HG03571 (cell line): ENCODE results near the gene TRIM41.
"Not testable (repeated sequence)": the region's sequence is repeated elsewhere in the genome, so short reads cannot be mapped to it uniquely, and the experiment has no call there.

Source experiments
- ATAC-seq: cut with Tn5 transposase; IDR thresholded peaks from one replicate; pipeline ENCODE4 v1.9.1; 2021; ENCODE audit not compliant: unreplicated experiment

The TRIM41 gene

GRCh38 chr5:181192337-181193046 is 30.6 kb upstream of the TRIM41 start:
- no peak for ATAC-seq

GRCh38 chr5:181193656-181194055 is 29.4 kb upstream of the TRIM41 start:
- ATAC-seq = no peak

- ATAC-seq = no peak
Measured at GRCh38 chr5:181194489-181195248, 28.4 kb upstream of the TRIM41 start.

GRCh38 chr5:181195249-181195761 is 27.8 kb upstream of the TRIM41 start:
- no peak for ATAC-seq

GRCh38 chr5:181197326-181197951 is 25.6 kb upstream of the TRIM41 start:
- ATAC-seq = no peak

- no peak for ATAC-seq
Measured at GRCh38 chr5:181198106-181198685, 24.9 kb upstream of the TRIM41 start.

GRCh38 chr5:181198905-181199519 is 24.1 kb upstream of the TRIM41 start:
- peak; percentile 67 for ATAC-seq

- no peak for ATAC-seq
Measured at GRCh38 chr5:181199881-181200638, 23.0 kb upstream of the TRIM41 start.

GRCh38 chr5:181200816-181201215 is 22.3 kb upstream of the TRIM41 start:
- no peak for ATAC-seq

- no peak for ATAC-seq
Measured at GRCh38 chr5:181203093-181203711, 19.9 kb upstream of the TRIM41 start.

GRCh38 chr5:181203777-181204112 is 19.3 kb upstream of the TRIM41 start:
- no peak for ATAC-seq

- ATAC-seq = no peak
Measured at GRCh38 chr5:181204113-181204825, 18.8 kb upstream of the TRIM41 start.

GRCh38 chr5:181204826-181205760 is 18.0 kb upstream of the TRIM41 start, which contains the start of gene TRIM7:
TRIM7 (minus strand) TSS chr5:181205196; CDS start chr5:181205110, 86 bp downstream.
- ATAC-seq = no peak

GRCh38 chr5:181205761-181206649 is 17.1 kb upstream of the TRIM41 start:
- ATAC-seq = no peak

- no peak for ATAC-seq
Measured at GRCh38 chr5:181207214-181207959, 15.7 kb upstream of the TRIM41 start.

GRCh38 chr5:181207960-181208253 is 15.2 kb upstream of the TRIM41 start:
- no peak for ATAC-seq

- ATAC-seq = not testable (repeated sequence)
Measured at GRCh38 chr5:181209006-181209405, 14.1 kb upstream of the TRIM41 start.
